Dedifferentiated amniotic fluid mesenchymal stem cell (primary cell): Measurements from ENCODE around the gene TOR2A.

Source experiments
- DNase-seq: peaks from one replicate; pipeline ENCODE4 v3.0.0-alpha.2; 2016; ENCODE audit errors: extremely low spot score

TOR2A gene

GRCh38 chr9:127698985-127699670 lies 36.0 kb downstream of the TOR2A start:
- DNase-seq: peak; percentile 79

- DNase-seq: no peak
These were observed 36.7 kb downstream of the TOR2A start for GRCh38 chr9:127698386-127698785.

- no peak for DNase-seq
These were observed 37.5 kb downstream of the TOR2A start for GRCh38 chr9:127697575-127697974.

- peak; percentile 52 for DNase-seq
These were observed 40.0 kb downstream of the TOR2A start for GRCh38 chr9:127694890-127695720.

GRCh38 chr9:127693697-127694096 lies 41.4 kb downstream of the TOR2A start:
- no peak for DNase-seq

- DNase-seq: no peak
These were observed 42.0 kb downstream of the TOR2A start for GRCh38 chr9:127693143-127693542.

- DNase-seq: no peak
These were observed 43.0 kb downstream of the TOR2A start for GRCh38 chr9:127692071-127692470.

- no peak for DNase-seq
These were observed 44.4 kb downstream of the TOR2A start for GRCh38 chr9:127690735-127691134.

- DNase-seq: no peak
These were observed 45.6 kb downstream of the TOR2A start for GRCh38 chr9:127689329-127690000.

- DNase-seq: no peak
These were observed 48.4 kb downstream of the TOR2A start for GRCh38 chr9:127686461-127687393.

- peak; percentile 24 for DNase-seq
These were observed 50.5 kb downstream of the TOR2A start for GRCh38 chr9:127684576-127684975.

GRCh38 chr9:127683723-127684122 lies 51.4 kb downstream of the TOR2A start:
- DNase-seq: peak; percentile 53

- DNase-seq: no peak
These were observed 52.5 kb downstream of the TOR2A start for GRCh38 chr9:127682351-127683136.
